ENCODE measurements around the gene SMIM32.

Gene SMIM32

DNA sequence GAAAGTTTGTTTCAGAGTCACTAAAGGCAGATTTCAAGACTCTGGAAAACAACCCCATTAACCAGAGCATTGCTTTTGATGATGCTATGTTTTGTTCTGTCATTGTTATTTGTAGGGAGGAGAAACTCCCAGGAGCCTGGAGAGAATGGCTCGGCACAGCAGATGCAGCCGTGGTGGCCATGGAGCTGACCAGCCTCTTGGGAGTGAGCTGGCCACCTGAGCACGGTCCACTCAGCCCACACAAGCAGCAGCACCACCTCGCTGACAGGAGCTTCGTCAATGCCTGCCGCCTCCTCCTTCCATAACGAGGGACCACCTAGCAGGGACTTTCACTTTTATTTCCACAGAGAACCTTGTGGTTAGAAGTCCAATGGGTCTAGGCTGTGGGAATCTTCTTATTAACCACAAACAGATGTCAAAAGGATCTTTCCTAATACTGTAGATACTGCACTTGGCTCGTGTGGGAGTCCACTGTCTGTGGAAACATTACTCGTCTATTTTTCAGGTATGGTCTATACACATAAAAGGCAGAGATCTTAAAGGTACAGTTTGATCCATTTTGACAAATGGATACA, 21.0 kb upstream of the SMIM32 start:
- H3K27ac ChIP-seq (ENCODE audit: poor library complexity, severe bottlenecking) = no peak overlapping the region
- H3K4me1 ChIP-seq (ENCODE audit: insufficient read depth, poor library complexity, severe bottlenecking) = no peaks in the 10 kb centered on the region
- DNase-seq (ENCODE audit: low spot score) = no peak
- no peaks in the 10 kb centered on the region for H3K9me3 ChIP-seq (ENCODE audit: severe bottlenecking)
- H3K36me3 ChIP-seq (ENCODE audit: low read depth) = no peaks in the 10 kb centered on the region
- no peak for ATAC-seq (ENCODE audit: low read depth)
- peaks cover 13% of the 10 kb centered on the region for H3K27me3 ChIP-seq (ENCODE audit: insufficient read depth, poor library complexity, severe bottlenecking)
- H3K4me3 ChIP-seq (ENCODE audit: severe bottlenecking) = no peak overlapping the region
- TF ChIP-seq, protein P1, sequence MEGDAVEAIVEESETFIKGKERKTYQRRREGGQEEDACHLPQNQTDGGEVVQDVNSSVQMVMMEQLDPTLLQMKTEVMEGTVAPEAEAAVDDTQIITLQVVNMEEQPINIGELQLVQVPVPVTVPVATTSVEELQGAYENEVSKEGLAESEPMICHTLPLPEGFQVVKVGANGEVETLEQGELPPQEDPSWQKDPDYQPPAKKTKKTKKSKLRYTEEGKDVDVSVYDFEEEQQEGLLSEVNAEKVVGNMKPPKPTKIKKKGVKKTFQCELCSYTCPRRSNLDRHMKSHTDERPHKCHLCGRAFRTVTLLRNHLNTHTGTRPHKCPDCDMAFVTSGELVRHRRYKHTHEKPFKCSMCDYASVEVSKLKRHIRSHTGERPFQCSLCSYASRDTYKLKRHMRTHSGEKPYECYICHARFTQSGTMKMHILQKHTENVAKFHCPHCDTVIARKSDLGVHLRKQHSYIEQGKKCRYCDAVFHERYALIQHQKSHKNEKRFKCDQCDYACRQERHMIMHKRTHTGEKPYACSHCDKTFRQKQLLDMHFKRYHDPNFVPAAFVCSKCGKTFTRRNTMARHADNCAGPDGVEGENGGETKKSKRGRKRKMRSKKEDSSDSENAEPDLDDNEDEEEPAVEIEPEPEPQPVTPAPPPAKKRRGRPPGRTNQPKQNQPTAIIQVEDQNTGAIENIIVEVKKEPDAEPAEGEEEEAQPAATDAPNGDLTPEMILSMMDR (IDR thresholded peaks at IDR 0.05; ENCODE audit: poor library complexity, severe bottlenecking) = no peak

- H3K9me3 ChIP-seq (ENCODE audit: severe bottlenecking) = no peaks in the 10 kb centered on the region
- DNase-seq (ENCODE audit: low spot score) = no peak
- TF ChIP-seq, protein P1 (IDR thresholded peaks at IDR 0.05; ENCODE audit: poor library complexity, severe bottlenecking) = peak; percentile 92
- peak; percentile 46; the same call in 1 of the 3 replicates for ATAC-seq (ENCODE audit: low read depth)
- H3K27ac ChIP-seq (ENCODE audit: poor library complexity, severe bottlenecking) = no peak overlapping the region
- no peaks in the 10 kb centered on the region for H3K4me1 ChIP-seq (ENCODE audit: insufficient read depth, poor library complexity, severe bottlenecking)
- no peaks in the 10 kb centered on the region for H3K36me3 ChIP-seq (ENCODE audit: low read depth)
- peaks cover 13% of the 10 kb centered on the region for H3K27me3 ChIP-seq (ENCODE audit: insufficient read depth, poor library complexity, severe bottlenecking)
- no peak overlapping the region for H3K4me3 ChIP-seq (ENCODE audit: severe bottlenecking)
These were observed 19.3 kb upstream of the SMIM32 start for GRCh38 chr5:136212252-136212721.

- TF ChIP-seq, protein P1 (IDR thresholded peaks at IDR 0.05; ENCODE audit: poor library complexity, severe bottlenecking) = no peak
- Histone ChIP-seq H3K27ac (ENCODE audit: poor library complexity, severe bottlenecking) (no peak overlapping the region), H3K27me3 (ENCODE audit: insufficient read depth, poor library complexity, severe bottlenecking) (peaks cover 13% of the 10 kb centered on the region), H3K4me3 (ENCODE audit: severe bottlenecking) (no peak overlapping the region), H3K36me3 (ENCODE audit: low read depth) (no peaks in the 10 kb centered on the region), H3K9me3 (ENCODE audit: severe bottlenecking) (no peaks in the 10 kb centered on the region), H3K4me1 (ENCODE audit: insufficient read depth, poor library complexity, severe bottlenecking) (no peaks in the 10 kb centered on the region)
- DNase-seq (ENCODE audit: low spot score) = no peak
- no peak for ATAC-seq (ENCODE audit: low read depth)
These were observed 18.5 kb upstream of the SMIM32 start for GRCh38 chr5:136211282-136212040.

DNA sequence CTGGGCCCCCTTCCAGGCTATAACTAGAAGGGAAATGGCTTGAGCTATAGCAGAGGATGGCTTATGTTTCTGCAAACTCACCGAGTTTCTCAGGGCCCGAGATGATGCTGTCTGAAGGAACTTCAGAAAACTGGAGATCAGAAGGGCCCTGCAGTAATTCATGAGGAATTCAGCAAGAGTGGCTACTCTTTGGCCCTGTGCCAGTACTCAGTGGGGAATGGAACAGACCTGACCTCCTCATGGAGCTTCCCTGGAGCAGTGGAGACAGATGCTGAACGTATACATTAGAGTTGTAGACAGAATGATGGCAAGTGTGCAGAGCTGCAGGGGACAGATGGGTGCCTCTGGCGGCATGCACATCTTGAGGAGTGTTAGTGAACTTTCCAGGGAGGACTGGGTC, 17.3 kb upstream of the SMIM32 start:
- TF ChIP-seq, protein P1 (IDR thresholded peaks at IDR 0.05; ENCODE audit: poor library complexity, severe bottlenecking) = no peak
- H3K27me3 ChIP-seq (ENCODE audit: insufficient read depth, poor library complexity, severe bottlenecking) = peaks cover 13% of the 10 kb centered on the region
- H3K4me1 ChIP-seq (ENCODE audit: insufficient read depth, poor library complexity, severe bottlenecking) = no peaks in the 10 kb centered on the region
- no peaks in the 10 kb centered on the region for H3K9me3 ChIP-seq (ENCODE audit: severe bottlenecking)
- DNase-seq (ENCODE audit: low spot score) (no peak), ATAC-seq (ENCODE audit: low read depth) (no peak)
- H3K4me3 ChIP-seq (ENCODE audit: severe bottlenecking) = no peak overlapping the region
- no peak overlapping the region for H3K27ac ChIP-seq (ENCODE audit: poor library complexity, severe bottlenecking)
- no peaks in the 10 kb centered on the region for H3K36me3 ChIP-seq (ENCODE audit: low read depth)
